ENCODE data around the gene PNPLA7.
"Not testable (repeated sequence)": the region's sequence is repeated elsewhere in the genome, so short reads cannot be mapped to it uniquely, and the experiment has no call there.

PNPLA7 gene

DNA sequence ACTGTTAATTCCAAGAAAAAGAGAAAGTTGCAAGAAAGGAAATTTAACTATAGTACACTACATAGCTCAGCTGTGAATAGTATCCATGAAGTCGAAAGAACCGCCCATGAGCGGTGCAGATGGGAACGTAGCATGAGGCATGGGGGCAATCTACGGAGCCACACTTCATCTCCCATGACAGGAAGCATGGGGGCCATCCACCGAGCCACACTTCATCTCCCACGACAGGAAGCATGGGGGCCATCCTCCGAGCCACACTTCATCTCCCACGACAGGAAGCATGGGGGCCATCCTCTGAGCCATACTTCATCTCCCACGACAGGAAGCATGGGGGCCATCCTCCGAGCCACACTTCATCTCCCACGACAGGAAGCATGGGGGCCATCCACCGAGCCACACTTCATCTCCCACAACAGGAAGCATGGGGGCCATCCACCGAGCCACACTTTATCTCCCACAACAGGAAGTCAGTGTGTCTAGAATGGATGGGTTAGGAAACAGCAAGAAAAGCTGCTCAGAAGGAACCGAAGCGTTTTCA is 13.5 kb downstream of the PNPLA7 start:
- not testable (repeated sequence) for DNase-seq

DNA sequence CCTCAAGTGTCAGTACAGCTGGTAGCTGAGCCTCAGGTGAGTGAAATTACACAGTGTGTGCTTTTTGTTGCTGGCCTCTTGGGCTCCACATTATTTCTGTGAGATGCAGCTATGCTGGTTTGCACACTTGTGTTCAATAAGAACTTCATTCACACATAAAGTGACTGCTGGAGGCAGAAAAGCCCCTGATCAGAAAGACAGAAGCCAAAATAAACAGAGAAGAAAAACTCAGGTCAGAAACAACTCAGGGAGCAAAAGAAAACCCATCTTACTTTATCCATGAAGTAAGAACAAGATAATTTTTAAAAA is 15.1 kb downstream of the PNPLA7 start:
- DNase-seq, result no peak

DNA sequence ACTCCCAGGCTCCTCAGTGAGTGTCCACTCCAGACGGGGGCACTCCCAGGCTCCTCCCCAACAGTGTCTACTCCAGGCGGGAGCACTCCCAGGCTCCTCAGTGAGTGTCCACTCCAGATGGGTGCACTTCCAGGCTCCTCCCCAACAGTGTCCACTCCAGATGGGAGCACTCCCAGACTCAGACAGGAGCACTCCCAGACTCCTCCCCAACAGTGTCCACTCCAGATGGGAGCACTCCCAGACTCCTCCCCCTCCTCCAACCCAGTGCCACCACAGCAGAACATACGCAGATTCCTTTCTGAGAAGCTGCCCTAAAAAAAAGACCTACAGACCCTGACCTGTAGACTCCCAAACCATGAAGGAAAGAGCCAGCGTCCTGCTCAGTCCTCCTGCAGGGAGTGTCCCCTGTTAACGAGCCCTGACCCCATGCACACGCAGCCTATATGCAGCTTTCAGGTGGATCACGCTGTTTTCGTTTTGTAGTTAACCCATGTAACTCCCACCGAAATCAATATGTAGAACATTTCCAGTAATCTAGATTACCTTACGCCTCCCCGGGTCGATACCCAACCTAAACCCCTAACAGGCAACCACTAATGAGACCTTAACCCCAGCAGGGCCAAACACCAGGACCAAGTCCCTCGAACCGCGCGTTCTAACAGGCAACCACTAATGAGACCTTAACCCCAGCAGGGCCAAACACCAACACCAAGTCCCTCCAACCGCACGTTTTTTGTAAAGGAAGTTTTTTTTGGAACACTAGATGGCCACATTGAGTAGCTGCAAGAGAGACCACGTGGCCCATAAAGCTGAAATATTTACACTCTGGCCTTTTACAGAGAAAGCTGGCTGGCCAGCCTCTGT is 15.7 kb downstream of the PNPLA7 start:
- no peak for DNase-seq

DNA sequence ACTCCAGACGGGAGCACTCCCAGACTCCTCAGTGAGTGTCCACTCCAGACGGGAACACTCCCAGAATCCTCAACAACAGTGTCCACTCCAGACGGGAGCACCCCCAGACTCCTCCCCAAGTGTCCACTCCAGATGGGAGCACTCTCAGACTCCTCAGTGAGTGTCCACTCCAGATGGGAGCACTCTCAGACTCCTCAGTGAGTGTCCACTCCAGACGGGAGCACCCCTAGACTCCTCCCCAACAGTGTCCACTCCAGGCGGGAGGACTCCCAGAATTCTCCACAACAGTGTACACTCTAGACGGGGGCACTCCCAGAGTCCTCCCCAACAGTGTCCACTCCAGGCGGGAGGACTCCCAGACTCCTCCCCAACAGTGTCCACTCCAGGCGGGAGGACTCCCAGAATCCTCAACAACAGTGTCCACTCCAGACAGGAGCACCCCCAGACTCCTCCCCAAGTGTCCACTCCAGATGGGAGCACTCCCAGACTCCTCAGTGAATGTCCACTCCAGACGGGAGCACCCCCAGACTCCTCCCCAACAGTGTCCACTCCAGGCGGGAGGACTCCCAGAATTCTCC is 17.2 kb downstream of the PNPLA7 start:
- not testable (repeated sequence) for DNase-seq

DNA sequence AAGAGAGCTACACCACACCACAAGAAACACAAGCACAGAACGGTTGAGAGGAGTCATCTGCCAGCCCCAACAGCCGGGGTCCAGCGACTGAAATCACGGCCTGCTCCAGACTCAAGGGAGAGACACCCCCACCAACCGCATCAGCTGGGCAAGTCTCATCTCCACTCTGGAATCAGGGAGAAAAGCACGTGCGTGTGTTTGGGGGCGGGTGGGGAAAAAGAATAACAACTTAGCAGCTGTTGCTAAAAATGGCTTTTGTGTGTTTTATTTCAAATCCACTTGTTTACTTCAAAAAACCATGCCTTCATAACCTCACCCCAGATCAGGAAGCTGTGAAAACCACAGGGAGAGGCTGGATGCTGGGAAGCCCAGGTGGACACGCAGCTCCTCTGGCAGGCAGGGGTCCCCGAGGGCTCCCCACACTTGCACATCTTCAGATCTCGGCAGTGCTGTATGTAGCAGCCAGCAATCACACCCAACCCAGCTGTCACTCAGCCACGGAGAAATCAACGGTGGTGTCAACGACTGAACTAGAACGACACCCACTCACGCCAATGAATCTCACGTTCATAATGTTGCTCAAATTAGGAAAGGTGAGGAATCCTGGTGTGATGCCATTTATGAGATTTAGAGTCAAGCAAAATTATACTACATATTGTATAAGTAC is 19.0 kb downstream of the PNPLA7 start:
- no peak for DNase-seq

DNA sequence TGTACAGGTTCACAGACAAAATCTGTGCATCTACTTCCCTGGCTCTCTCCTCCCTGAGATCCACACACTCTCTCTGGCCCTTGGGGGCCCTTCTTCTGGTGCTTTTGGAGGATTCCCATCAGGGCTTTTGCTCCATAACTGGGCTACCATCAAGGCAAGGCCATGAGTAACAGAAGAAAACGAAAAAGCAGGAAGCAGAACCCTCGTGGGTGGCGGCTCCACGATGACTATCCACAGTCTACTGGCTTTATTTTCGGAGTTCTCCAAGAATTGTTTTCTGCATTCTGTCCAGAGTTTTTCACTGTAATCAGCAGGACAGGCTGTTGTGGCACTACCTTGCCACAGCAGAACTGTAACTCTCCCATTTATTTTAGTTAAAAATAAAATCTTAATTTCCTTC is 19.9 kb downstream of the PNPLA7 start:
- DNase-seq, result no peak

DNA sequence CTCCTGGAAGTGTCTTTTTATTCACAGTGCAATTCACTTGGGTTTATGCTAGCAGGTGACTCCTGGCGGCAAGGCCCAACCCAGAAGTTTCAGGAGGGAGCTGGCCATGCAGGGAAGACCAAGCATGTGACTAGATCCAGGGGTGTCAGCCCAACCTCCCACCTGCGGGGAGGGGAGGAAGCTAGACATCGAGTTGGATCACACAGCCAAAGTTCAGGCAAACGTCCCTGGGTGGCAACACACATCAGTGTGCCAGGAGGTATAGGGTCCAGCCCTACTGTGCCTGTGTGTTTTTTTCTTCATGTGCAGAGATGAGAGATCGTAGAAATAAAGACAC is 25.3 kb downstream of the PNPLA7 start:
- no peak for DNase-seq

DNA sequence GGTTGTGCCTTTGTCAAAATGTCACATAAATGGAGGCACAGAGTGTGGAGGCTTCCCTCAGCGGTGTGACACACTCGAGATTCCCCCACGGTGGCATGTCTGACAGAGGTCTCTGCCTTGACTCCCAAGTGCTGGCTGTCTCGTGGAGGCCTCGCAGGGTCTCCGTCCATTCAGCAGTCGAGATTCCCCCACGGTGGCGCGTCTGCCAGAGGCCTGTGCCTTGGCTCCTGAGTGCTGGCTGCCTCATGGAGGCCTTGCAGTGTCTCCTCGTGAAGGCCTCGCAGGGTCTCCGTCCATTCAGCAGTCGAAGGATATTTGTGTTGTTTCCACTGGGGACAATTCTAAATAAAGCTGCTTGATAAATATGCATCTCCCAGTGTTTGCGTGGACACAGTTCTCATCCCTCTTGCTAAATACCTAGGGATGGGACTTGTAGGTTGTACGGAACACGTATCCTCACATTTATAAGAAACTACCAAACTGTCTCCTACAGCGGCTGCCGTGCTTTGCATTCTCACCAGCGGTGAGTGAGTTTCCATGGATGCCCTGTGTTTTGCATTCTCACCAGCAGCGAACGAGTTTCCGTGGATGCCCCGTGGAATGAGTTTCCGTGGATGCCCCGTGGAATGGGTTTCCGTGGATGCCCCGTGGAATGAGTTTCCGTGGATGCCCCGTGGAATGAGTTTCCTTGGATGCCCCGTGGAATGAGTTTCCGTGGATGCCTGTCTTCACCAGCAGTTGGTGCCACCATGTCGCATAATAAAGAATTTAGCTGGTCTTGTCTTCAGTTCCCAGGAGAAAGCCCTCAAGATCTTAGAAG is 25.8 kb downstream of the PNPLA7 start:
- DNase-seq, result no peak

DNA sequence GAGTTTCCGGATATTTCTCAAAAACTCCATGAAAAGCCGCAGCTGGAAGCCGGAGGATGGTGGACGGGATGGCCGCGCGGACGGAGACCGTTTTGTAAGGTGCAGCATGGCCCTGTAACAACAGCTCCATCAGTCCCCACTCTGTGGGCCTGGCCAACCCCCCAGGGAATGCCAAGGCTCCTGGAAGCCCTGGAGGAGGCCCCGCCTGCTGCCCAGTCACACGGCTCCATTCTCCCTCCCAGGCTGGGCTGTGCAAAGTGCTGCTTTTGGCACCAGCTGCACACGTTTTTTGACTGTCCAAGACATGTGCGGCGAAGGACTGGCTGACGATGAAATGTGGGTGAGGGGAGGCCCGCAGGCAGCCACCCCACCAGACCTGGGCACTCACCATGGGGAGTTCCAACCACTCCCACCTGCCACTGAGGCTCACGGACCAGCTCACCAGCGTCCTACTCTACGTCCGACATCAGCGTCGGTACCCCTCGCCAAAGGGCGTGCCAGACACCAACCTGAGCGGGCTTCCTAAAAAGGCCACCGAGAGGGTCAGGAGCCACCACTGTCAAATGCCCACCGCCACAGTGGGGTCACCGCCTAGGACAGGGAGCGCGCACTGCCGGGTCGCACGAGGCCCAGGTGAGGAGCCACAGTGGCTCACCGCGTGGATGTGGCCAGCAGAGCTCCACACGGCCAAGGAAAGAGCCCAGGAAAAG is 27.3 kb downstream of the PNPLA7 start:
- DNase-seq, result no peak

DNA sequence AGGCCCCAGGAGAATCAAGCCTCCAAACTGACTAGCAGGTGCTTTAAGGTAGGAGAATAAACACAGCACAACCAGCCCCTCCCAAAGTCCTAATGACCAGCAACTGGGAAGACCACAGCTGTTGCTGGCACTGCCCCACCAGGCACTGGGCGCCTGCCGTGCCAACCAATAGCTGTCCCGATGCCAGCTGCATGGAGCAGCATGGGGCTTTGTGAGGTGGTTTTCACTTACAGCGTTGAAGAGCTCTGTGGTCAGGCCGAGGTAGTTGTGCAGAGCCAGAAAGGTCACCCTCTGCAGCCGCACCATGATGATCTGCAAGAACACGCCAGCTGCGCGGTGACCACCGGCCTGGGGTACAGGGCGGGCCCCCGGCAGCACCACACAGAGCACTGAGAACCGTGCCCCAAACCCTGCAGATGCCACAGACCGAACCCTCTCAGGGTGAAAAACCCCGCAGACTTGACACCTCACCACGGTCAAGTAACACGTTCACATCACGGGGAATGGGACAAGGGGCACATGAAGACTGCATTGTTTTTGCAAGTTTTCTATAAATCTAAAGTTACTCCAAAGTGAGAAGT is 28.7 kb downstream of the PNPLA7 start:
- DNase-seq, result no peak

DNA sequence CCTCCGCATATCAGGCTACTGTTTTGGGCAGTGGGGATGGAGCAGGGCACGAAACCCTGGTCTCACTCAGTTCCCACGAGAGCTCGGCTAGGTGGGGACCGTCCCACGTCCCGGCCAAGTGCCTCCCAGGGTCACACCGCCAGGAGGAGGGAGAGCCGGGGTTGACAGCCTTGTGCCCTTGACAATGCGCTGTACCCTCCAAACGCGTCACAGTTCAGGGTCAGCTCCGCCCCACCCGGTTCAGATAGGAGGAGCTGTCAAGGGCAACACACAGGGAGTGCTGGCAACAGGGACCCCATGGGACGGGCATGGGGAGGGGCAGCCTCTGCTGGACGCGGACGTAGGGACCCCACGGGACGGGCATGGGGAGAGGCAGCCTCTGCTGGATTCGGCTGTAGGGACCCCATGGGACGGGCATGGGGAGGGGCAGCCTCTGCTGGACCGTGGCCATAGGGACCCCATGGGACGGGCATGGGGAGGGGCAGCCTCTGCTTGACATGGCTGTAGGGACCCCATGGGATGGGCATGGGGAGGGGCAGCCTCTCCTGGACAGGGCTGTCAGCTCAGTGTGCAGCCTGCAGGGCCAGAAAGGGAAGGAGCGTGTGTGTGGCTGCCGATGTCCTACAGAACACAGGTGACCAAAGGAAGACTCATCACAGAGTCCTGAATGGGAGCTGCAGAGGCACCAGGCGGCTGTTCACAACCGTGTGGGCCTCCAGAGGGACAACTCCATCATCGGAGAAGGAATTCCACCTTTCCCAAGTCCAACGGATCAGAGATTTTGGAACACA is 29.4 kb downstream of the PNPLA7 start:
- no peak for DNase-seq

DNA sequence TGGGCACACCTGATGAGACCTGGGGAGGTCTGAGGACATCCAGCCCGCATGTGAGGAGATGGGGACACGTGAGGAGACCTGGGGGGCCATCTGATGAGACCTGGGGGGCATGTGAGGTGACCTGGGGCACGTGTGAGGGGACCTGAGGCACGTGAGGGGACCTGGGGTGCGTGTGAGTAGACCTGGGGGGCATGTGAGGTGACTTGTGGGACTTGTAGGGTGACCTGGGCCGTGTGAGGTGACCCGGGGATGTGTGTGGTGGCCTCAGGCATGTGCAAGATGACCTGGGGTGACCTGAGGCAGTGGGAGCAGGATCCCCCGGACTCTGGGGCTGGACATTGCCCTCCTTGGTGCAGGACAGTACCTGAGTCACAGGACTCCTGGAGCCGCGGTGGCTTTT is 30.6 kb downstream of the PNPLA7 start:
- DNase-seq, result no peak

DNA sequence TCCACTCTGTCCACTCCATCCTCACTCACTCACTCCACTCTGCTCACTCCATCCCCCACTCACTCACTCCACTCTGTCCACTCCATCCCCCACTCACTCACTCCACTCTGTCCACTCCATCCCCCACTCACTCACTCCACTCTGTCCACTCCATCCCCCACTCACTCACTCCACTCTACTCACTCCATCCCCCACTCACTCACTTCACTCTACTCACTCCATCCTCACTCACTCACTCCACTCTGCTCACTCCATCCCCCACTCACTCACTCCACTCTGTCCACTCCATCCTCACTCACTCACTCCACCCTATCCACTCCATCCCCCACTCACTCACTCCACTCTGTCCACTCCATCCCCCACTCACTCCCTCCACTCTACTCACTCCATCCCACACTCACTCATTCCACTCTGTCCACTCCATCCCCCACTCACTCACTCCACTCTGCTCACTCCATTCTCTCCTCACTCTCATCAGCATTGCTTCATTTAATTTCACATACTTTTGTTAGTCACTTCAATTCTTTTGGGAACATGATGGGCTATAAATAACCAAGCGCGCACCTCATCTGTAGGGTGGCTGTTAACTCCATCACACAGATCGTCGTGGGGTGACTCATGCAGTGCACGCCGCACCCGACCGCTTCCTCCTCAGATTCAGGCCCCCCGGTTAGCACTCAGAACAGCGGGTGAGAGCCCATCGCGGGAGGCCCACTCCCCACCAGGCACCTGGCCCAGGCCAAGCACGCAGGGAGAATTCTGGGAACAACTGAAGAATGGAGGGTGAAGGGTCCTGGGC is 31.3 kb downstream of the PNPLA7 start:
- DNase-seq, result not testable (repeated sequence)

DNA sequence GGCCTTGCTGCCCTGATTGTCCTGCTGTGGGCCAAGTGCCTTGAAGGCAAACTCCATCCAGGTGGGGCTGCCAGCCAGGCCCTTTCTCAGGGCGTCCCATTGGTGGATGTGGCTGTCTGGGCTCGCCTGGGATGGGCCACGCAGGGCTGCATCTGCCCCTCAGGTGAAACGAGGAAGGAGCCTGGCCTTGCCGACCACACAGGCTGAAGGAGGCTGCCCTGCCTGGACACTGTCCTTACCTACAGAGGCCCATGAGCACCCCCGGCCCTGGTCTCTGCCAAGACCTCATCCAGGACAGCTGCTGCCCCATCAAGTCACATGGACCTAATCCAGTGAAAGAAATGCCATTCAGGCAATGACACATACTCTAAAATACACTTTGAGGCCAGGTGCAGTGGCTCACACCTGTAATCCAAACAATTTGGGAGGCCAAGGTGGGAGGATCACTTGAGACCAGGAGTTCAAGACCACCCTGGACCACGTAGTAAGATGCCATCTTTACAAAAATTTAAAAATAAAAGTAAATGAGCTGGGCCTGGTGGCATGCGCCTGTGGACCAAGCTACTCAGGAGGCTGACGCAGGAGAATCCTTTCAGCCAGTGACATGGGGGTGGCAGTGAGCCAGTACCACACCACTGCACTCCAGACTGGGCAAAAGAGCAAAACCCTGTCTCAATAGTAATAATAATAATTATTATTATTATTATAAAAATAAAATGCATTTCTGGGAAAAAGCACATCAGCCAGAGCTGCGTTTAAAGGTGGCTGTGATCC is 33.9 kb downstream of the PNPLA7 start:
- no peak for DNase-seq

DNA sequence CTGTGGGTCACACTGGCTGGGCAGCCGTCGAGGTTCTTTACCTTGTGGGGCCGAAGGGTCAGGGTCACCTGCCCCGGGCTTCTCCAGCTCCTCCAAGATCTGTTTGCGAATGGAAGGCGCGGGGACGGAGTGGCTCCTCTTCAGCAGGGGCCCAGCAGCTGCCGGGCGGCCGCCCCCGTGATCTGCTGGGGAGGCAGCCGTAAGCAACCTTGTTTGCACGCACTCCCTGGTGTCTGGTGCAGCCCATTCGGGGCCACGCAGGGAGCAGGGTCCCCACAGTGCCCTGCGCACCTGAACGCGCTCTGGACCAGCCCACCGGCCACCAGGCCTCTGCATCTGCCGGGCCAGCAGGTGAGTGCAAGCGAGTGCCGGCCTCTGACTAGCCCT is 34.9 kb downstream of the PNPLA7 start:
- DNase-seq, result no peak

DNA sequence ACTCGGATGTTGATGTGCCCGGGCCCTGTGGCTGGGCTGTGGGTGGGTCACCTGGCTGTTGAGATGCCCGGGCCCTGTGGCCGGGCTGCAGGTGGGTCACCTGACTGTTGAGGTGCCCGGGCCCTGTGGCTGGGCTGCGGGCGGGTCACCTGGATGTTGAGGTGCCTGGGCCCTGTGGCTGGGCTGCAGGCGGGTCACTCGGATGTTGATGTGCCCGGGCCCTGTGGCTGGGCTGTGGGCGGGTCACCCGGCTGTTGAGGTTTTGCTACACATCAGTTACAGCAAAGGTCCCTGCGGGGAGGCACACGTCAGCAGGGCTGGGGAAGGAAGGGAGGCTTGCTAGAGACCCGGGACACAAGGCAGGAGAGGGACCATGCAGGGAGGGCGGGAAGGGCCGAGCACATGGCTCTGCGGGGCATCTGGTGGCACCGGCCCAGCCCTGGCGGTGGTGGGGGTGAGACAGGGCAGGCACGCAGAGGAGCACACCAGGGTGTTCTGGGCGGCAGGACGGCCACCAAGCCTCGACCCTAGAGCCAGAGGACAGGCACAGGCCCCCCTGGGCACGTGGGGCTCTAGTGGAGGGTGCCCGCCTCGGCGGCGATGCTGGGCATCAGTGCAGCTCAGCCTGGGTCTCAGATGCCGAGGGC is 35.4 kb downstream of the PNPLA7 start:
- DNase-seq, result no peak

DNA sequence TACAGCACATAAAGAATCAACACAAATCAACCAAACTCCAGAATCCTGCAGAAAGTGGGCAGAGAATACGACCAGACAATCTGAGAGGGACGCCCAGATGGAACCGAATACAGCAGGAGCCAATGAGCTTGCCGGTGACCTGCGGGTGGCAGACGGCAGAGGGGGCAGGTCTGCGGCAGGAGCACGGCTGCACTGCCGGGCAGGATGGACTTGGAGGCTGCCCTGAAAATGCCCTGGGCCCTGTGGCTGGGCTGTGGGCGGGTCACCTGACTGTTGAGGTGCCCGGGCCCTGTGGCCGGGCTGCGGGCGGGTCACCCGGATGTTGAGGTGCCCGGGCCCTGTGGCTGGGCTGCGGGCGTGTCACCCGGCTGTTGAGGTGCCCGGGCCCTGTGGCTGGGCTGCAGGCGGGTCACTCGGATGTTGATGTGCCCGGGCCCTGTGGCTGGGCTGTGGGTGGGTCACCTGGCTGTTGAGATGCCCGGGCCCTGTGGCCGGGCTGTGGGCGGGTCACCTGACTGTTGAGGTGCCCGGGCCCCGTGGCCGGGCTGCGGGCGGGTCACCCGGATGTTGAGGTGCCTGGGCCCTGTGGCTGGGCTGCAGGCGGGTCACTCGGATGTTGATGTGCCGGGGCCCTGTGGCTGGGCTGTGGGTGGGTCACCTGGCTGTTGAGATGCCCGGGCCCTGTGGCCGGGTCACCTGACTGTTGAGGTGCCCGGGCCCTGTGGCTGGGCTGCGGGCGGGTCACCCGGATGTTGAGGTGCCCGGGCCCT is 36.2 kb downstream of the PNPLA7 start:
- not testable (repeated sequence) for DNase-seq

DNA sequence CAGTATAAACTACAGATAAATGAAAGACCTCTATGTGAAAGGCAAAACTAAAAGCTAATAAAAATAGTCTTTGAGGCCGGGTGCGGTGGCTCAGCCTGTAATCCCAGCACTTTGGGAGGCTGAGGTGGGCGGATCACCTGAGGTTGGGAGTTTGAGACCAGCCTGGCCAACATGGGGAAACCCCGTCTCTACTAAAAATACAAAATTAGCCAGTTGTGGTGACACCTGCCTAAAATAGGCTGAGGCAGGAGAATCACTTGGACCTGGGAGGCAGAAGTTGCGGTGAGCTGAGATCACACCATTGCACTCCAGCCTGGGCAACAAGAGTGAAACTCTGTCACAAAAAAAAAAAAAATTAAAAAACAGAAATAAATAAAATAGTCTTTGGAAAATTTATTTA is 37.1 kb downstream of the PNPLA7 start:
- not testable (repeated sequence) for DNase-seq

Measured in CD4-positive, alpha-beta T cell treated with Interleukin-15 for 1 hour (primary cell).